Trophoblast cell (in vitro differentiated cells and primary cell): ENCODE data around the gene CCDC12.

ENCODE experiments used
- DNase-seq, 2 donors: peaks; one replicate each; pipeline ENCODE4 v3.0.0-alpha.2; 2016
- H2AFZ ChIP-seq: 2 replicates; pipeline ENCODE4 v1.6.1; 2013; ENCODE audit warnings: low read length, moderate library complexity, mild to moderate bottlenecking; ENCODE audit not compliant: insufficient read depth, poor library complexity
- H2AK5ac ChIP-seq: 2 replicates; pipeline ENCODE4 v1.6.1; 2013; ENCODE audit warnings: mild to moderate bottlenecking, low read length
- H2BK120ac ChIP-seq: 2 replicates; pipeline ENCODE4 v1.6.1; 2013; ENCODE audit warnings: low read length, mild to moderate bottlenecking, moderate library complexity; ENCODE audit not compliant: insufficient read depth, poor library complexity
- H2BK12ac ChIP-seq: 2 replicates; pipeline ENCODE4 v1.6.1; 2013; ENCODE audit warnings: mild to moderate bottlenecking, low read length, moderate library complexity
- H2BK5ac ChIP-seq: 2 replicates; pipeline ENCODE4 v1.6.1; 2013; ENCODE audit warnings: low read length, low read depth, moderate library complexity, mild to moderate bottlenecking; ENCODE audit not compliant: poor library complexity
- H3K14ac ChIP-seq: 2 replicates; pipeline ENCODE4 v1.6.1; 2013; ENCODE audit warnings: mild to moderate bottlenecking, low read length
- H3K18ac ChIP-seq: 2 replicates; pipeline ENCODE4 v1.6.1; 2013; ENCODE audit warnings: mild to moderate bottlenecking, low read length
- H3K23ac ChIP-seq: 2 replicates; pipeline ENCODE4 v1.6.1; 2013; ENCODE audit warnings: low read length
- H3K27ac ChIP-seq: 2 replicates; pipeline ENCODE4 v1.5.1; 2013; ENCODE audit warnings: low read depth, mild to moderate bottlenecking, inconsistent platforms, low read length, moderate library complexity
- H3K27me3 ChIP-seq: 2 replicates; pipeline ENCODE4 v1.6.1; 2013; ENCODE audit warnings: inconsistent platforms, mild to moderate bottlenecking, low read length, moderate library complexity; ENCODE audit not compliant: insufficient read depth
- H3K36me3 ChIP-seq, 2 experiments: 1 replicate in 1 of 2; 2 replicates in 1 of 2; pipeline ENCODE4 v1.6.1; 2013; ENCODE audit warnings: low read length in 2 of 2, mild to moderate bottlenecking in 2 of 2, moderate library complexity in 1 of 2; ENCODE audit not compliant: insufficient read depth in 2 of 2, control insufficient read depth in 1 of 2
- H3K4ac ChIP-seq: 2 replicates; pipeline ENCODE4 v1.6.1; 2013; ENCODE audit warnings: low read depth, mild to moderate bottlenecking, low read length, moderate library complexity
- H3K4me1 ChIP-seq, 2 experiments: 1 replicate in 1 of 2; 2 replicates in 1 of 2; pipeline ENCODE4 v1.6.1; 2013; ENCODE audit warnings: low read length in 2 of 2, mild to moderate bottlenecking in 2 of 2, moderate library complexity in 1 of 2; ENCODE audit not compliant: insufficient read depth in 2 of 2, control insufficient read depth in 1 of 2
- H3K4me2 ChIP-seq: 2 replicates; pipeline ENCODE4 v1.6.1; 2013; ENCODE audit warnings: inconsistent platforms, mild to moderate bottlenecking, low read length, moderate library complexity
- H3K4me3 ChIP-seq: 2 replicates; pipeline ENCODE4 v1.5.1; 2013; ENCODE audit warnings: mild to moderate bottlenecking, low read depth, low read length, inconsistent platforms
- H3K79me1 ChIP-seq: one replicate; pipeline ENCODE4 v1.6.1; 2013; ENCODE audit warnings: low read length
- H3K79me2 ChIP-seq: 2 replicates; pipeline ENCODE4 v1.6.1; 2013; ENCODE audit warnings: low read length, mild to moderate bottlenecking; ENCODE audit not compliant: control insufficient read depth, insufficient read depth, poor library complexity
- H3K9ac ChIP-seq: 2 replicates; pipeline ENCODE4 v1.6.1; 2013; ENCODE audit warnings: mild to moderate bottlenecking, low read length
- H3K9me3 ChIP-seq: 2 replicates; pipeline ENCODE4 v1.6.1; 2013; ENCODE audit warnings: low read depth, mild to moderate bottlenecking, control low read depth, inconsistent platforms, low read length; ENCODE audit not compliant: insufficient read depth
- H4K12ac ChIP-seq: 2 replicates; pipeline ENCODE4 v1.6.1; 2013; ENCODE audit warnings: low read depth, mild to moderate bottlenecking, low read length, moderate library complexity
- H4K8ac ChIP-seq: 2 replicates; pipeline ENCODE4 v1.6.1; 2013; ENCODE audit warnings: low read depth, mild to moderate bottlenecking, low read length, moderate library complexity
- H4K91ac ChIP-seq: one replicate; pipeline ENCODE4 v1.6.1; 2013; ENCODE audit warnings: low read depth, mild to moderate bottlenecking, low read length, moderate library complexity
- WGBS: extraction: QIAGEN DNeasy Blood & Tissue Kit; methylation state at CpG from one replicate; pipeline ENCODE4 v1.1.7; 2013; ENCODE audit warnings: missing lambda C conversion rate; ENCODE audit not compliant: insufficient read length, insufficient coverage; ENCODE audit errors: extremely low coverage; 5-methylcytosine and 5-hydroxymethylcytosine counted together

The CCDC12 gene

DNA sequence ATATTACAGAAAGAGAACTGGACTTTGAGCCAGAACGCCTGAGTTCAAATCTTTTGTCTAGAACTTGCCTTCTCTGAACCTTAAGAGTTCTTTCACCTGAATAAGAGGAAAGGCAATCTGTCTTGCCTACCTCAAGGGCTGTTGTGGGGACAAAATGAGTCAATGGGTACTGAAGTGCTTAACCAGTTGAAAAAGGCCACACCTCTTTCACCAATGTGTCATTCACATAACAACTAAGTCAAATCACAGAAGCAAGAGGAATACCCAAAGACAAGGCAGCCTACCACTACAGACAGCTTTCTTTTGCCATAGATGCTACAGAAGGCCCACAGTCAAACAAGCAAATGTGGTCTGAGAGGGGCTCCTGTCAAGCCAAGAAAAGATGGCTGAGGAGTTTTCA is 42.7 kb upstream of the CCDC12 start:
- H4K91ac ChIP-seq, result no peak overlapping the region
- no peak for DNase-seq
- H3K79me2 ChIP-seq, result no peaks in the 10 kb centered on the region
- WGBS, result no CpG with 5 or more reads among the region's 1 CpG
- no peaks in the 10 kb centered on the region for H3K79me1 ChIP-seq
- no peak overlapping the region for H3K4ac ChIP-seq
- no peak overlapping the region for H4K12ac ChIP-seq
- H2BK12ac ChIP-seq, result no peak overlapping the region
- H3K27me3 ChIP-seq, result no peaks in the 10 kb centered on the region
- no peak overlapping the region for H4K8ac ChIP-seq
- no peak overlapping the region for H3K4me2 ChIP-seq
- no peak overlapping the region for H2AFZ ChIP-seq
- no peaks in the 10 kb centered on the region for H3K4me1 ChIP-seq
- no peak overlapping the region for H2BK120ac ChIP-seq
- H3K9ac ChIP-seq, result no peak overlapping the region
- H3K9me3 ChIP-seq, result no peaks in the 10 kb centered on the region
- no peak overlapping the region for H3K23ac ChIP-seq
- H3K4me3 ChIP-seq, result no peak overlapping the region
- peaks cover 14 to 31% of the 10 kb centered on the region in 2 experiments for H3K36me3 ChIP-seq
- no peak overlapping the region for H2BK5ac ChIP-seq
- no peak overlapping the region for H3K18ac ChIP-seq
- H3K14ac ChIP-seq, result no peak overlapping the region
- H2AK5ac ChIP-seq, result no peak overlapping the region
- no peak overlapping the region for H3K27ac ChIP-seq

DNA sequence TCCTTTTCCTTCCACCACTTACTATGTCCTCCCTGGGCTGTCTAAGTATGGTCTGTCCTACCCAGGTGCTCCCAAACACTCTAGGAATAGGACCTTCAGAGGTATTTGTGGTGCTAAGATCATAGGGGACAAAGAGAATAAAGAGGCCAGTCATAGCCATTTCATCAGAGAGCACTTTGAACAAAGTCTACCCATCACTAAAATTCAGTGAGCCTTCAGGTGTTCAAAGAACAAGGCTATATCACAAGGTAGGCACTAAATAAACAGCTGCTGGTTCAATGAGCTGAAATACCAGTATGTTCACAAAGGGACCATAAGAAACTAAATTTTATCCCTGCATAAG is 41.7 kb upstream of the CCDC12 start:
- Histone ChIP-seq H3K27me3 (no peaks in the 10 kb centered on the region), H3K4me1 (no peaks in the 10 kb centered on the region), H3K4me3 (no peak overlapping the region), H3K79me1 (no peaks in the 10 kb centered on the region), H2BK5ac (no peak overlapping the region), H3K4me2 (no peak overlapping the region), H4K8ac (no peak overlapping the region), H2BK12ac (no peak overlapping the region), H3K18ac (no peak overlapping the region), H3K4ac (no peak overlapping the region), H4K12ac (no peak overlapping the region), H3K36me3 (peaks cover 16 to 38% of the 10 kb centered on the region in 2 experiments), H3K23ac (no peak overlapping the region), H3K9me3 (no peaks in the 10 kb centered on the region), H4K91ac (no peak overlapping the region), H2AFZ (no peak overlapping the region), H3K79me2 (no peaks in the 10 kb centered on the region), H3K27ac (no peak overlapping the region), H3K14ac (no peak overlapping the region), H2BK120ac (no peak overlapping the region), H2AK5ac (no peak overlapping the region), H3K9ac (no peak overlapping the region)
- no peak for DNase-seq

DNA sequence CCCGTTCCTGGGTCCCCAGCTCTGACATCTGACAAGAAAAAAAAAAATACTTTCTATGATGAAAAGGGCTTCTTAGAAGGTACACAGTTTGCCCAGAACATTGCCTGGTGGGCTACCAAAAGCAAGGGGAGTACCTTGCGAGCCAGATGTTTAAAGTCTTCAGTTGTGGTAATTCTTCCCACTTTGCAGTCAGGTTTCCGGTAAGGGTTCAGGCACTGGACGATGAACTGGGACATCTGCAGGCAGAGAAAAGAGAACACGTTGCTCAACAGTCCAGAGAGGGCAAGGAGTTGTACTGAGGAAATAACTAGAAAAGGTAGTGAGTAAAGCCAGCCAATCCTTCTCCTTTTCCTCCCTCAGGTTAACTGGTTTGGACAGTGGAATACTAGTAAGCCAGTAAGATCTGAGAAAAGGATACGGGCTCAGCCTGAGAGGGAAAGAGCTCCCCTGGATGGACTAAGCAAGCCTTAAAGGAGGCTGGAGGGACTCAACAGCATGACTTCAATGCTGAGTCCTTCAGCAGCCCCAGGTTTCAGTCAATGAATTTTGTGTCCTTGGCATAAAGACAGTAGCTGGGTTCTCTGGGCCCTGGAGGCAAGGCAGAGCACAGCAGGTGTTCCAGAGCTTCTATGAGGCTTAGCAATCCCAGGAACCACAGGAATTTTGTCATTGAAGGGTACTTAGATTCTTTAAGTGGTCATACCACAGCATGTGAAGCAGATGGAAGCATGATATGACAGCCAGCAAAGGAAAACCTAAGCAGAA is 41.1 kb upstream of the CCDC12 start:
- Histone ChIP-seq H3K14ac (no peak overlapping the region), H2AK5ac (no peak overlapping the region)

DNA sequence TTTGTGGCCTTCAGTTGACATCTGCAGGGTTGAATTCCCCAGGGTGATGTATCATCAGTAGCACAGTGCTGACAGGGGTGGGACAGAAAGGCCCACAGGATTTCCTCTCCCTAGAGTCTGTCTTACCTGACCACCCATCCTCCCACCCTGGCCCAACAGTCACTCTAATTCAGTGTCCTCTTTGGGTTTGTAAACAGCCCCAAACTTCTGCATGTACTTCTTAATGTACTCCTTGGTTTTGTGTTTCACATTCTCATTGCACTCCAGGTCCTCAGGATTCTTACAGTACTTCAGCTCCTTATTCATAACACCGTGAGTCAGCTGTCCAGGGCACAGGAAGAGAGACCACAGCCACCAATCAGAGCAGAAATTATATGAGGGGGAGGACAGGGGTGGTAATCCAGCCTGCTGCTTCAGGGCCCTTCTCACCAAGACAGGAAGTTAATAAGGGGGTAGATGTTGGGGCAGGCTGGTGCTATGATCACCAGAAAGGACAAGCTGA is 40.4 kb upstream of the CCDC12 start:
- Histone ChIP-seq H4K12ac (no peak overlapping the region), H3K27me3 (no peaks in the 10 kb centered on the region), H3K23ac (no peak overlapping the region), H3K9ac (no peak overlapping the region), H4K8ac (no peak overlapping the region), H3K14ac (no peak overlapping the region), H3K18ac (no peak overlapping the region), H3K4me2 (no peak overlapping the region), H2AFZ (no peak overlapping the region), H3K79me2 (no peaks in the 10 kb centered on the region), H4K91ac (no peak overlapping the region), H2BK120ac (no peak overlapping the region), H3K79me1 (no peaks in the 10 kb centered on the region), H2BK5ac (no peak overlapping the region), H3K36me3 (peaks cover 16 to 38% of the 10 kb centered on the region in 2 experiments), H3K4me3 (no peak overlapping the region), H3K4ac (no peak overlapping the region), H2BK12ac (no peak overlapping the region), H3K4me1 (no peaks in the 10 kb centered on the region), H2AK5ac (no peak overlapping the region), H3K9me3 (no peaks in the 10 kb centered on the region), H3K27ac (no peak overlapping the region)
- WGBS, result no CpG with 5 or more reads among the region's 1 CpG
- DNase-seq, result no peak

More for the DNA sequence above, 41.1 kb upstream of the CCDC12 start:
- no peak overlapping the region for H3K27ac ChIP-seq
- no peak overlapping the region for H3K4me2 ChIP-seq
- H3K9me3 ChIP-seq, result no peaks in the 10 kb centered on the region
- H3K9ac ChIP-seq, result no peak overlapping the region
- H2BK12ac ChIP-seq, result no peak overlapping the region
- no peak overlapping the region for H2AFZ ChIP-seq
- no peaks in the 10 kb centered on the region for H3K4me1 ChIP-seq
- H3K36me3 ChIP-seq, result peaks cover 16 to 38% of the 10 kb centered on the region in 2 experiments
- peak; percentile 19 to 68 for DNase-seq
- no peak overlapping the region for H3K18ac ChIP-seq
- no CpG with 5 or more reads among the region's 6 CpGs for WGBS
- no peaks in the 10 kb centered on the region for H3K79me1 ChIP-seq
- H2BK120ac ChIP-seq, result no peak overlapping the region
- no peak overlapping the region for H3K4me3 ChIP-seq
- H3K23ac ChIP-seq, result no peak overlapping the region
- no peaks in the 10 kb centered on the region for H3K79me2 ChIP-seq
- no peak overlapping the region for H2BK5ac ChIP-seq
- H4K91ac ChIP-seq, result no peak overlapping the region
- H4K12ac ChIP-seq, result no peak overlapping the region
- no peaks in the 10 kb centered on the region for H3K27me3 ChIP-seq
- H3K4ac ChIP-seq, result no peak overlapping the region
- no peak overlapping the region for H4K8ac ChIP-seq
